GM12872 (cell line): ENCODE results near the gene RGP1.

Source experiments
- TF ChIP-seq, protein P1 (sequence below): IDR thresholded peaks from 3 replicates; pipeline ENCODE4 v1.5.1; 2011; ENCODE audit warnings: low read depth, mild to moderate bottlenecking, low read length, moderate library complexity; ENCODE audit not compliant: insufficient read depth

RGP1 gene

DNA sequence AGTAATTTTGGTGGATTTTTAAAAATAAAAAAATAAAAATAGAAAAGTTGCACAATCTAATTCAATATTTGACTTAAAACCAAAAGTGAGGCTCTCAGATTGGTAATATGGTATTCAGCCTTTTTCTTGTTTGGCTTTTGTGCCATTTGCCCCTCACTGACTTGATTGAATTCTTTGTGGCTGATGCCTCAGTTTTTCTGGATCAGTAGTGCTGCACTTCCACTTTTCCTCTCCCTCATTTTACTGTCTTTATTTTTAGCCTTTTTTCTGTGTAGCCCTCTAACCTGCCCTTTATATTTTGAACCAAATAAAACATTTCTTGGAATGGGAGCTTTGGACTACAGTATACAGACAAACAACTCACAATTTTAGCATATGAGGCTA, 8.8 kb downstream of the RGP1 start:
- TF ChIP-seq, protein P1, sequence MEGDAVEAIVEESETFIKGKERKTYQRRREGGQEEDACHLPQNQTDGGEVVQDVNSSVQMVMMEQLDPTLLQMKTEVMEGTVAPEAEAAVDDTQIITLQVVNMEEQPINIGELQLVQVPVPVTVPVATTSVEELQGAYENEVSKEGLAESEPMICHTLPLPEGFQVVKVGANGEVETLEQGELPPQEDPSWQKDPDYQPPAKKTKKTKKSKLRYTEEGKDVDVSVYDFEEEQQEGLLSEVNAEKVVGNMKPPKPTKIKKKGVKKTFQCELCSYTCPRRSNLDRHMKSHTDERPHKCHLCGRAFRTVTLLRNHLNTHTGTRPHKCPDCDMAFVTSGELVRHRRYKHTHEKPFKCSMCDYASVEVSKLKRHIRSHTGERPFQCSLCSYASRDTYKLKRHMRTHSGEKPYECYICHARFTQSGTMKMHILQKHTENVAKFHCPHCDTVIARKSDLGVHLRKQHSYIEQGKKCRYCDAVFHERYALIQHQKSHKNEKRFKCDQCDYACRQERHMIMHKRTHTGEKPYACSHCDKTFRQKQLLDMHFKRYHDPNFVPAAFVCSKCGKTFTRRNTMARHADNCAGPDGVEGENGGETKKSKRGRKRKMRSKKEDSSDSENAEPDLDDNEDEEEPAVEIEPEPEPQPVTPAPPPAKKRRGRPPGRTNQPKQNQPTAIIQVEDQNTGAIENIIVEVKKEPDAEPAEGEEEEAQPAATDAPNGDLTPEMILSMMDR: no peak

DNA sequence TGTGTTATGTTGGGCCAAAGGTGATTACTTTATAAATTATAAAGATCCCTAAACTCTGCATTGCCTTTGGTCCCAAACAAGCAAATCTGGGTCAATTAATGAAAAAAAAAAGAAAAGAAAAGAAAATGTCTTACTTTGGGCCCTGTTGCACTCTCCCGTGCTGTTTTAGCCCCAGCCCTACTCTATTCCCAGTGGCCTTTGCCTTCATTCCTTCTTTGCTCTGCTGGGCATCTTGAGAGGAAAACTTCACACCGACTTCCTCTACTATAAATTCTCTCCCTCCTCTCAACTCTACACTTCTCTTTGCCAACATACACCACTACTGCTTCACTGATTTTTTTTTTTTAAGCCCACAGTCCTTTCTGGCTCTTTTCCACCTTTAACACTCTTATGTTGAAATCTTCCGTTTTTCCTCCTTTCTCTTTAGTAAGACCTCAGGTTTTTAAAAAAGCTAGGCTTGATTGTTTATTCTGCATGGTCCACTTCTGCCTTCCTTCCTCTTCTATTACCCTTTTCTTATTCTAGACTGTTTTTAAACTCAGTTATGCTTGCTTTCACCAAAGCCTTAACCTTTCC, 9.5 kb downstream of the RGP1 start:
- TF ChIP-seq, protein P1: no peak

DNA sequence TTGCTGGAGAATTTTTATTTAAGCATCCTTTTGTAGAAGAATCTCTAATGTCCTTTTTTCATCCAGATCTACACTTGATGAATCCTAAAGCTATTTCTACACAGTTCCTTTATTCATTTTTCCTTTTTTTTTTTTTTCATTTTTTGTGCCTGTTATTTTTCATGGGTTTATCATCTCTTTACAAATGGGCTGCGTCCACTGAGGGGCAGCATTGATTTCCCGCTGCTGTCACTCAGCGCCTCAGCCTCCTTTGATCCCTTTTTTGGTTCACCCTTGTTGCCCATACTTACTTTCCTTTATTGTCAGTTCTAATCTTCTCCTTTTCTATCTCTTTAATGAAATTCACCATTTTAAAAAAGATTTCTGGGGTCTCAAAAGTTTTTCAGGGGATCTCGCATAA, 10.7 kb downstream of the RGP1 start:
- TF ChIP-seq, protein P1: no peak

DNA sequence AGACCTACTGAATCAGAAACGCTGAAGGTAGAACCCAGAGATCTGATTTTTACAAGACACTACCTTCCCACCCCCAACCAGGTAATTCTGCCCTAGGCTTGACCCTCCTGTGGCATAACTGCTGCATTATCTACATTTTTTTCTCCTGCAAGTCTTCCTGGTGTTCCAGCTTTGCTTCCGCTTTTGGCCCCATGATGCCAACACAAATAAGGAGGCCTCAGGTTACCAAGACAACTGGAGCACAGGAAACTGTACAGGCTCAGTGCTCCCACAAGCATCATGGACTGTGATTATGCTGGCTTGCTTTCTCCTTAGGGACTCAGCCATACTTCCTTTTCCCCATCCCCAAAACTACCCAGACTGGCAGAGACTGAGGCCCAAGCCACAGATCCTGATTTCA, 11.6 kb downstream of the RGP1 start:
- TF ChIP-seq, protein P1: no peak

DNA sequence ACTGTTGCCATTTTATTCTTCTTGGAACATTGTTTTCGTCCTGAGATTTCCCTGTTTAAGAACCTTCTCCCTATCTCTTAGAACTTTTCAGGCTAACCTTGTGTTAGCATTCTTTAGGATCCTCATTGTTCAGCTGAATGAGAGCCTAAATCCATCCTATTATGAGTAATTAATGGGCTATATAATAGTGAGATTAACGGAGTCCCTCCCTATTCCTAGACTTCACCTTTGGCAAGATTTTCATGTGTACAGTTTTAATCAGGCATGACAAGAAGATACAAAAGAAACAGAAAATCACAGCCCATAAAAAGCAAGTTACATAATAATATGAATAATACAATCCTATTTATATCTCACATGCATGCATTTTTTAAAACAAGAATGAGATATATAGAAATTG, 14.1 kb downstream of the RGP1 start:
- TF ChIP-seq, protein P1: no peak

DNA sequence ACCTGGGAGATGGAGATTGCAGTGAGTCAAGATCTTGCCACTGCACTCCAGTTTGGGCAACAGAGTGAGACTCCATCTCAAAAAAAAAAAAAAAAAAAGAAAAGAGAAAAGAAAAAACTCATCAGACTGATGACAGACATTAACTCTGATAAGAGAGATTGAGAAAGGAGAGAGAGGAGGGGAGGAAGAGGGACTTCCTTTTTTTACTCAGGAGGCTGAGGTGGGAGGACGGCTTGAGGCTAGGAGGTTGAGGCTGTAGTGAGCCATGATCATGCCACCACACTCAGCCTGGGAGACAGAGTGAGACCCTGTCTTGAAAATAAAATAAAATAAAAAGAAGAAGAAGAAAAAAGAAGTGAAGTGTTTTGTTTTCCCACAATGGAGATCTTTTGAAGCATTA, 14.7 kb downstream of the RGP1 start:
- TF ChIP-seq, protein P1: no peak

DNA sequence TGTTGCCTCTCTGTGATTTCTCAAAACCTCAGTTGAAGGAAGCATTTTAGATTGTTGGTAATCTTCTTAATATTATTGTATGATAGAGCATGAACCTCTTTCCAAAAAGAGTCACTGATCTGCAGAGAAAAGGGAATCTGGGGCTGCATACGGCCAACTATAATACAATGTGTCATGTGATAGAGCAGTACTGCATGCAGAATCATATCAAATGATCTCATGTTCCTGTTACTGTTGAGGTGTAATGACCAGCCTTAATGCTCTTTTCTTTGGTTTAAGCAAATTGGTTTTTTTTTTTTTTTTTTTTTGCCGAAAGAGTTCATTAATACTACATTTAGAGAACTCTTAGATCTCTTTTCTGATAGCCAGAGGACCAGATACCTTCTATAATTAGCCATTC, 17.9 kb downstream of the RGP1 start:
- TF ChIP-seq, protein P1: no peak

DNA sequence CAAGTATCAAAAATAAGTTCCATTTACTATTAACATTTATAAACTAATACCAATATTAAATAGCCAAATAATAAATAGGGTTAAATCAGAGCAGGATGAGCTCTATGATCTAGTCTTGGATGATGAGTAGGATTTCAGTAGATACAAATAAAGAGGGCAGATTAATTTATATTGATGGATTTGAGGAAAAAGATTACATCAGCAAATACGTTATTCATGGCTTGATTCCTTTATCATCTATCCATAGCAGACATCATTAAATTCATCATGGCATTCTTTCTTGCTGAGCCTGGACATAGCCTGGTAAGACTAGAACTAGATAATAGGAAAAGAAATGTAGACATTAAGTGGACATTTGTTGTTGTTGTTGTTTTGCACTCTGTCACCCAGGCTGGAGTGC, 18.4 kb downstream of the RGP1 start:
- TF ChIP-seq, protein P1: no peak
